HepG2 (cell line): ENCODE results near the gene GRM1. TPM values are rescaled to one million over a fixed set of nuclear protein-coding genes. Genes with fewer than 3 reads are reported as not detected.
A peak's percentile ranks its signal among the peaks of the same experiment; 100 is the strongest.

Experiments
- ATF7-NPFF ChIP-seq: sonication (generic); formaldehyde crosslinking; IDR thresholded peaks from 2 replicates; pipeline ENCODE4 v1.8.1; 2023; ENCODE audit warnings: mild to moderate bottlenecking, low read depth, missing genetic modification reagents, moderate library complexity
- DPF2 ChIP-seq: sonication (generic); formaldehyde crosslinking; IDR thresholded peaks from 2 replicates; pipeline ENCODE4 v1.4.0; 2020; ENCODE audit warnings: mild to moderate bottlenecking, low read depth, missing genetic modification reagents, borderline replicate concordance
- GABPA ChIP-seq, 2 experiments: IDR thresholded peaks; 2 replicates each; pipeline ENCODE4 v1.6.1; 2011 to 2016; ENCODE audit warnings: low read depth in 2 of 2, low read length in 1 of 2, missing biosample characterization in 1 of 2, missing genetic modification characterization in 1 of 2
- GATAD1 ChIP-seq: IDR thresholded peaks from 2 replicates; pipeline ENCODE4 v1.6.1; 2016; ENCODE audit warnings: missing genetic modification reagents, missing compliant biosample characterization
- GTF3A ChIP-seq: sonication (generic); formaldehyde crosslinking; conservative IDR thresholded peaks from 2 replicates; pipeline ENCODE4 v1.4.0; 2020; ENCODE audit warnings: mild to moderate bottlenecking, missing genetic modification reagents
- MED1 ChIP-seq: sonication (generic); formaldehyde crosslinking; IDR thresholded peaks from 2 replicates; pipeline ENCODE4 v1.4.0; 2020; ENCODE audit warnings: missing genetic modification reagents
- MTA3 ChIP-seq: sonication (generic); formaldehyde crosslinking; IDR thresholded peaks from 2 replicates; pipeline ENCODE4 v1.4.0; 2020; ENCODE audit warnings: missing genetic modification reagents
- NAIF1 ChIP-seq: sonication (generic); formaldehyde crosslinking; IDR thresholded peaks from 2 replicates; pipeline ENCODE4 v1.5.0; 2020; ENCODE audit warnings: mild to moderate bottlenecking, missing genetic modification reagents, borderline replicate concordance
- NBN ChIP-seq: fragments of 450-650 bp; conservative IDR thresholded peaks from 2 replicates; pipeline ENCODE4 v1.6.1; 2017
- NFIB ChIP-seq: sonication (generic); formaldehyde crosslinking; IDR thresholded peaks from 2 replicates; pipeline ENCODE4 v1.9.0; 2021; ENCODE audit warnings: missing genetic modification reagents, mild to moderate bottlenecking, borderline replicate concordance
- RELA ChIP-seq: sonication (generic); formaldehyde crosslinking; IDR thresholded peaks from 2 replicates; pipeline ENCODE4 v1.4.0; 2020; ENCODE audit warnings: missing genetic modification reagents
- RORA ChIP-seq: sonication (generic); formaldehyde crosslinking; IDR thresholded peaks from 2 replicates; pipeline ENCODE4 v1.5.0; 2020; ENCODE audit warnings: mild to moderate bottlenecking, missing genetic modification reagents, moderate library complexity
- SNAI1 ChIP-seq: sonication (generic); formaldehyde crosslinking; IDR thresholded peaks from 2 replicates; pipeline ENCODE4 v1.5.0; 2020; ENCODE audit warnings: mild to moderate bottlenecking, missing genetic modification reagents, borderline replicate concordance
- STAG1 ChIP-seq: sonication (generic); formaldehyde crosslinking; IDR thresholded peaks from 2 replicates; pipeline ENCODE4 v1.4.0; 2020; ENCODE audit warnings: missing genetic modification reagents
- THYN1 ChIP-seq: sonication (generic); formaldehyde crosslinking; IDR thresholded peaks from 2 replicates; pipeline ENCODE4 v1.8.1; 2023; ENCODE audit warnings: low read depth, mild to moderate bottlenecking, moderate library complexity, missing genetic modification reagents, borderline replicate concordance
- XRCC5 ChIP-seq: fragments of 200-400 bp; formaldehyde crosslinking; optimal IDR thresholded peaks from 2 replicates; pipeline ENCODE3; 2017; ENCODE audit warnings: mild to moderate bottlenecking, low read length
- ZBTB20 ChIP-seq: sonication (generic); formaldehyde crosslinking; IDR thresholded peaks from 2 replicates; pipeline ENCODE4 v1.8.1; 2023; ENCODE audit warnings: missing genetic modification reagents, low read depth, mild to moderate bottlenecking, borderline replicate concordance
- ZFP36 ChIP-seq: fragments of 150-350 bp; IDR thresholded peaks from 2 replicates; pipeline ENCODE4 v1.6.1; 2018; ENCODE audit warnings: borderline replicate concordance, low read length, low read depth; ENCODE audit not compliant: partially characterized antibody
- ZFY ChIP-seq: sonication (generic); formaldehyde crosslinking; IDR thresholded peaks from 2 replicates; pipeline ENCODE4 v1.4.0; 2020; ENCODE audit warnings: missing genetic modification reagents
- ZNF230 ChIP-seq: sonication (generic); formaldehyde crosslinking; IDR thresholded peaks from 2 replicates; pipeline ENCODE4 v1.4.0; 2020; ENCODE audit warnings: mild to moderate bottlenecking, missing genetic modification reagents
- ZNF274 ChIP-seq: sonication (generic); formaldehyde crosslinking; IDR thresholded peaks from 2 replicates; pipeline ENCODE4 v1.5.1; 2020; ENCODE audit warnings: mild to moderate bottlenecking, missing genetic modification reagents
- ZNF331 ChIP-seq: sonication (generic); formaldehyde crosslinking; IDR thresholded peaks from 2 replicates; pipeline ENCODE4 v1.4.0; 2020; ENCODE audit warnings: missing genetic modification reagents
- ZNF33A ChIP-seq: sonication (generic); formaldehyde crosslinking; IDR thresholded peaks from 2 replicates; pipeline ENCODE4 v1.5.1; 2020; ENCODE audit warnings: missing genetic modification reagents, mild to moderate bottlenecking, moderate library complexity, borderline replicate concordance
- ZNF44 ChIP-seq: sonication (generic); formaldehyde crosslinking; IDR thresholded peaks from 2 replicates; pipeline ENCODE4 v1.5.1; 2020; ENCODE audit warnings: mild to moderate bottlenecking, missing genetic modification reagents
- ZNF552 ChIP-seq: sonication (generic); formaldehyde crosslinking; IDR thresholded peaks from 2 replicates; pipeline ENCODE4 v1.9.0; 2022; ENCODE audit warnings: missing genetic modification reagents, mild to moderate bottlenecking, borderline replicate concordance
- ZNF598 ChIP-seq: sonication (generic); formaldehyde crosslinking; IDR thresholded peaks from 2 replicates; pipeline ENCODE4 v1.5.1; 2020; ENCODE audit warnings: mild to moderate bottlenecking, missing genetic modification reagents, borderline replicate concordance
- ZNF678 ChIP-seq: sonication (generic); formaldehyde crosslinking; IDR thresholded peaks from 2 replicates; pipeline ENCODE4 v1.4.0; 2020; ENCODE audit warnings: mild to moderate bottlenecking, missing genetic modification reagents
- polyA plus RNA-seq, 8 experiments: library from polyadenylated mRNA; depleted of rRNA in 3 of 8; stranded (reverse) in 7 of 8; unstranded in 1 of 8; fragments of >200 nt; fragmentation: Illumina TruSeq in 4 of 8; extraction: Trizol in 4 of 8; gene quantifications; 2 replicates each; pipeline versions ENCODE4 v1.2.1 to v1.2.3, GENCODE V29; 2011 to 2016; ENCODE audit warnings: low read depth in 4 of 8, missing spikeins in 1 of 8, mixed read lengths in 1 of 8; ENCODE audit not compliant: insufficient read depth in 1 of 8
- total RNA-seq, 5 experiments: library from RNA; depleted of rRNA; stranded (reverse); fragments of >200 nt; fragmentation: Illumina TruSeq; extraction: Trizol; gene quantifications; 2 replicates each; pipeline ENCODE4 v1.2.3, GENCODE V29; 2016; ENCODE audit warnings: low read depth in 1 of 5
- TF ChIP-seq, protein P1 (sequence below): fragments of 450-650 bp; IDR thresholded peaks from 2 replicates; pipeline ENCODE4 v1.6.1; 2017; ENCODE audit warnings: mild to moderate bottlenecking

GRM1 gene
- total and polyA plus RNA-seq, 2 of the 13 experiments (the other 11 are each of a cell fraction or from before 2014, with no cell fraction given), result 0.09 TPM; not detected in 1

GRCh38 chr6:146028252-146028795, 538 bp upstream of the GRM1 start (continued):
- peak; percentile 71; the same call in 1 of the 2 replicates for TF ChIP-seq NAIF1 (CRISPR knock-in tag)
- no peak for TF ChIP-seq MTA3 (CRISPR knock-in tag)
- TF ChIP-seq DPF2 (CRISPR knock-in tag), result no peak
- TF ChIP-seq ZNF33A (CRISPR knock-in tag), result no peak
- no peak for TF ChIP-seq ZFP36
- no peak for TF ChIP-seq ZNF44 (CRISPR knock-in tag)
- TF ChIP-seq NBN, result no peak
- TF ChIP-seq SNAI1 (CRISPR knock-in tag), result peak; percentile 94
- TF ChIP-seq ZNF274 (CRISPR knock-in tag), result peak; percentile 53; the same call in 1 of the 2 replicates
- no peak for TF ChIP-seq GABPA (IDR thresholded peaks at IDR 0.05; ENCODE audit: low read depth, low read length)
- TF ChIP-seq GABPA (CRISPR knock-in tag; IDR thresholded peaks at IDR 0.05; ENCODE audit: low read depth), result no peak
- peak; percentile 97 for TF ChIP-seq ZNF331 (CRISPR knock-in tag)
- TF ChIP-seq XRCC5, result no peak
- TF ChIP-seq ZNF678, result no peak; the same call in 1 of the 2 replicates
- no peak for TF ChIP-seq NFIB (CRISPR knock-in tag)
- no peak for TF ChIP-seq ZNF598 (CRISPR knock-in tag)
- no peak for TF ChIP-seq RELA (CRISPR knock-in tag)
- TF ChIP-seq THYN1, result no peak
- TF ChIP-seq GTF3A (CRISPR knock-in tag), result no peak
- TF ChIP-seq RORA (CRISPR knock-in tag), result no peak
- peak; percentile 74; the same call in 1 of the 2 replicates for TF ChIP-seq ATF7-NPFF (CRISPR knock-in tag)
- peak; percentile 92; the same call in 1 of the 2 replicates for TF ChIP-seq ZBTB20 (CRISPR knock-in tag)
- TF ChIP-seq ZFY (CRISPR knock-in tag), result peak; percentile 67
- peak; percentile 70 for TF ChIP-seq MED1
- TF ChIP-seq, protein P1, sequence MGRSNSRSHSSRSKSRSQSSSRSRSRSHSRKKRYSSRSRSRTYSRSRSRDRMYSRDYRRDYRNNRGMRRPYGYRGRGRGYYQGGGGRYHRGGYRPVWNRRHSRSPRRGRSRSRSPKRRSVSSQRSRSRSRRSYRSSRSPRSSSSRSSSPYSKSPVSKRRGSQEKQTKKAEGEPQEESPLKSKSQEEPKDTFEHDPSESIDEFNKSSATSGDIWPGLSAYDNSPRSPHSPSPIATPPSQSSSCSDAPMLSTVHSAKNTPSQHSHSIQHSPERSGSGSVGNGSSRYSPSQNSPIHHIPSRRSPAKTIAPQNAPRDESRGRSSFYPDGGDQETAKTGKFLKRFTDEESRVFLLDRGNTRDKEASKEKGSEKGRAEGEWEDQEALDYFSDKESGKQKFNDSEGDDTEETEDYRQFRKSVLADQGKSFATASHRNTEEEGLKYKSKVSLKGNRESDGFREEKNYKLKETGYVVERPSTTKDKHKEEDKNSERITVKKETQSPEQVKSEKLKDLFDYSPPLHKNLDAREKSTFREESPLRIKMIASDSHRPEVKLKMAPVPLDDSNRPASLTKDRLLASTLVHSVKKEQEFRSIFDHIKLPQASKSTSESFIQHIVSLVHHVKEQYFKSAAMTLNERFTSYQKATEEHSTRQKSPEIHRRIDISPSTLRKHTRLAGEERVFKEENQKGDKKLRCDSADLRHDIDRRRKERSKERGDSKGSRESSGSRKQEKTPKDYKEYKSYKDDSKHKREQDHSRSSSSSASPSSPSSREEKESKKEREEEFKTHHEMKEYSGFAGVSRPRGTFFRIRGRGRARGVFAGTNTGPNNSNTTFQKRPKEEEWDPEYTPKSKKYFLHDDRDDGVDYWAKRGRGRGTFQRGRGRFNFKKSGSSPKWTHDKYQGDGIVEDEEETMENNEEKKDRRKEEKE, result no peak
- TF ChIP-seq STAG1 (CRISPR knock-in tag), result no peak
- TF ChIP-seq GATAD1 (CRISPR knock-in tag), result peak; percentile 73; the same call in 1 of the 2 replicates
- 0 out of 2 replicates have a peak, but pooled peaks have one; percentile 49 for TF ChIP-seq ZNF552 (CRISPR knock-in tag)
- peak; percentile 92; the same call in 1 of the 2 replicates for TF ChIP-seq ZNF230
